Measurements from ENCODE around the gene PLA2G4C. TPM values are rescaled to one million over a fixed set of nuclear protein-coding genes. Genes with fewer than 3 reads are reported as not detected.

PLA2G4C gene
- total RNA-seq, 2 donors from 2014 or later: 13.7 to 23.9 TPM

- DNase-seq (no peak), ATAC-seq (replicated peaks in 1 of 2) (no peak)
- Mint-ChIP-seq H3K27ac (no peak overlapping the region), H3K4me3 (no peak overlapping the region), H3K27me3 (ENCODE audit: low read depth) (peaks cover 17% of the 10 kb centered on the region), H3K4me1 (ENCODE audit: low read depth) (peaks cover 4% of the 10 kb centered on the region), H3K9me3 (no peaks in the 10 kb centered on the region), H3K36me3 (ENCODE audit: insufficient read depth in 2 of 2) (peaks cover 0 to 1% of the 10 kb centered on the region in 2 donors)
Measured at GRCh38 chr19:48061401-48062344, 48.9 kb downstream of the PLA2G4C start.

DNA sequence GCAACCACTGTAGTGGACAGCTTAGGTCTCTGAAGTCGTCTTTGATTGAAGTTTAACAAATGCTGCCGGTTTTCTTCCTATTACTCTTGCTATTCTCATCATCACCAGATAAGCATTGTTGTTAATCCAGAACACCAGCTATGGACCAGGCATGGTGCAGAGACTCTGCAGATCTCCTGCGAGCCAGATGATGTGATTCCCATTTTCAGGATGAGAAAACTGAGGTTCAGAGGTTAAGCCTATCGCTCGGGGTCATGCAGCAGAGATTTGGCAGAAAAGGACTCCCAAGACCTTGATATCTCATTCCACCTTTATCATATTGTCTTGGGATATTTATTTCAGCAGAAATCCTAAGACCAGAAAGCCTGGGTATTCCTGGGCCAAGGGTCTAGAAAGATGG lies 50.2 kb downstream of the PLA2G4C start:
- no peak for DNase-seq
- Mint-ChIP-seq H3K27ac (no peak overlapping the region), H3K27me3 (ENCODE audit: low read depth) (peaks cover 17% of the 10 kb centered on the region), H3K4me3 (no peak overlapping the region), H3K36me3 (ENCODE audit: insufficient read depth in 2 of 2) (peaks cover 0 to 1% of the 10 kb centered on the region in 2 donors), H3K9me3 (no peaks in the 10 kb centered on the region), H3K4me1 (ENCODE audit: low read depth) (peaks cover 4% of the 10 kb centered on the region)
- no peak for ATAC-seq (replicated peaks in 1 of 2)

DNA sequence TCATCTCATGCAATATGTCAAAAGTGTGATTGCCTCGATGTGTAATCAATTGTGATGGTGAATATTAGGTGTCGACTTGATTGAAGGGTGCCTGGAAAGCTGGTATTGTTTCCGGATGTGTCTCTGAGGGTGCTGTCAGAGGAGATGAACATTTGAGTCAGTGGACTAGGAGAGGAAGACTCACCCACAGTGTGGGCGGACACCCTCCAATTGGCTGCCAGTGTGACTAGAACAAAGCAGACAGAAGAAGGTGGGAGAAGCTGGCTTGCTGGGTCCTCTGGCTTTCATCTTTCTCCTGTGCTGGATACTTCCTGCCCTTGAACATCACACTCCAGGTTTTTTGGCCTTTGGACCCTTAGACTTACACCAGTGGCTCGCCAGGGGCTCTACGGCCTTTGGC lies 51.3 kb downstream of the PLA2G4C start:
- H3K9me3 Mint-ChIP-seq: no peaks in the 10 kb centered on the region
- DNase-seq (no peak), ATAC-seq (replicated peaks in 1 of 2) (no peak)
- H3K27me3 Mint-ChIP-seq (ENCODE audit: low read depth): peaks cover 17% of the 10 kb centered on the region
- H3K4me1 Mint-ChIP-seq (ENCODE audit: low read depth): peaks cover 4% of the 10 kb centered on the region
- peaks cover 1 to 2% of the 10 kb centered on the region in 2 donors for H3K36me3 Mint-ChIP-seq (ENCODE audit: insufficient read depth in 2 of 2)
- H3K4me3 Mint-ChIP-seq: no peak overlapping the region
- H3K27ac Mint-ChIP-seq: no peak overlapping the region

DNA sequence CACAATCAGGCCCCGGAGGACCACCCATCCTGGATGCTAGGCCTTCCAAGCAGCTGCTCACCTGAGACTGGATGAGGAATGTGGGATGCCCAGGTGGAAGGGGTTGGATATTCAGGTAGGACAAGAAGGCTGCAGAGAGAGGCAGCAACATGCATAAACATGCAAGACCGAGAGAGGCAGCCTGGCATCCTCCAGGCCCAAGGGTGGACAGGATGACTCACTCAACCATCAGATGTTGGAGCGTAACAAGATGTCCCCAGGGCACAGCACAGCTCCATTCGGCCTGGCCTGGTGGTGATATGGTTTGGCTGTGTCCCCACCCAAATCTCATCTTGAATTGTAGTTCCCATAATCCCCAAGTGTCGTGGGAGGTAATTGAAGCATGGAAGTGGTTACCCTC lies 56.8 kb downstream of the PLA2G4C start:
- Mint-ChIP-seq H3K36me3 (ENCODE audit: insufficient read depth in 2 of 2) (peaks cover 2% of the 10 kb centered on the region in 2 donors), H3K27me3 (ENCODE audit: low read depth) (peaks cover 7% of the 10 kb centered on the region), H3K27ac (no peak overlapping the region), H3K9me3 (peaks cover 0 to 2% of the 10 kb centered on the region in 2 donors), H3K4me3 (no peak overlapping the region), H3K4me1 (ENCODE audit: low read depth) (no peaks in the 10 kb centered on the region)
- ATAC-seq (replicated peaks in 1 of 2) (no peak), DNase-seq (no peak)

- H3K27me3 Mint-ChIP-seq (ENCODE audit: low read depth): peaks cover 7% of the 10 kb centered on the region
- no peak overlapping the region for H3K4me3 Mint-ChIP-seq
- peaks cover 2% of the 10 kb centered on the region in 2 donors for H3K36me3 Mint-ChIP-seq (ENCODE audit: insufficient read depth in 2 of 2)
- no peaks in the 10 kb centered on the region for H3K4me1 Mint-ChIP-seq (ENCODE audit: low read depth)
- H3K9me3 Mint-ChIP-seq: peaks cover 0 to 2% of the 10 kb centered on the region in 2 donors
- no peak for ATAC-seq (replicated peaks in 1 of 2)
- no peak for DNase-seq
- no peak overlapping the region for H3K27ac Mint-ChIP-seq
Measured at GRCh38 chr19:48053076-48053475, 57.5 kb downstream of the PLA2G4C start.

- Mint-ChIP-seq H3K27me3 (ENCODE audit: low read depth) (peaks cover 7% of the 10 kb centered on the region), H3K27ac (no peak overlapping the region), H3K4me3 (no peak overlapping the region), H3K36me3 (ENCODE audit: insufficient read depth in 2 of 2) (peaks cover 2% of the 10 kb centered on the region in 2 donors), H3K4me1 (ENCODE audit: low read depth) (no peaks in the 10 kb centered on the region), H3K9me3 (peaks cover 0 to 2% of the 10 kb centered on the region in 2 donors)
- ATAC-seq (replicated peaks in 1 of 2): no peak
- DNase-seq: no peak
Measured at GRCh38 chr19:48051335-48052033, 59.1 kb downstream of the PLA2G4C start.

- H3K4me1 Mint-ChIP-seq (ENCODE audit: low read depth): no peaks in the 10 kb centered on the region
- peaks cover 4 to 5% of the 10 kb centered on the region in 2 donors for H3K9me3 Mint-ChIP-seq
- H3K27ac Mint-ChIP-seq: no peak overlapping the region
- DNase-seq: no peak
- H3K4me3 Mint-ChIP-seq: no peak overlapping the region
- no peak for ATAC-seq (replicated peaks in 1 of 2)
- no peaks in the 10 kb centered on the region for H3K36me3 Mint-ChIP-seq (ENCODE audit: insufficient read depth in 2 of 2)
- H3K27me3 Mint-ChIP-seq (ENCODE audit: low read depth): peaks cover 35% of the 10 kb centered on the region
Measured at GRCh38 chr19:48044561-48044960, 66.1 kb downstream of the PLA2G4C start.

GRCh38 chr19:48043675-48044258 lies 66.8 kb downstream of the PLA2G4C start, which contains the start of gene CABP5:
Gene CABP5, minus strand, starts transcription at chr19:48044079. Its CDS starts 157 bp downstream, at chr19:48043922.
- H3K27ac Mint-ChIP-seq: no peak within 1 kb of the TSS
- ATAC-seq (replicated peaks in 1 of 2) (no peak), DNase-seq (no peak)
- peaks cover 35% of the 10 kb centered on the region for H3K27me3 Mint-ChIP-seq (ENCODE audit: low read depth)
- no peak within 1 kb of the TSS for H3K4me3 Mint-ChIP-seq
- H3K4me1 Mint-ChIP-seq (ENCODE audit: low read depth): no peaks in the 10 kb centered on the region
- peaks cover 0 to 3% of the 10 kb centered on the region in 2 donors for H3K36me3 Mint-ChIP-seq (ENCODE audit: insufficient read depth in 2 of 2)
- H3K9me3 Mint-ChIP-seq: peaks cover 4 to 5% of the 10 kb centered on the region in 2 donors

DNA sequence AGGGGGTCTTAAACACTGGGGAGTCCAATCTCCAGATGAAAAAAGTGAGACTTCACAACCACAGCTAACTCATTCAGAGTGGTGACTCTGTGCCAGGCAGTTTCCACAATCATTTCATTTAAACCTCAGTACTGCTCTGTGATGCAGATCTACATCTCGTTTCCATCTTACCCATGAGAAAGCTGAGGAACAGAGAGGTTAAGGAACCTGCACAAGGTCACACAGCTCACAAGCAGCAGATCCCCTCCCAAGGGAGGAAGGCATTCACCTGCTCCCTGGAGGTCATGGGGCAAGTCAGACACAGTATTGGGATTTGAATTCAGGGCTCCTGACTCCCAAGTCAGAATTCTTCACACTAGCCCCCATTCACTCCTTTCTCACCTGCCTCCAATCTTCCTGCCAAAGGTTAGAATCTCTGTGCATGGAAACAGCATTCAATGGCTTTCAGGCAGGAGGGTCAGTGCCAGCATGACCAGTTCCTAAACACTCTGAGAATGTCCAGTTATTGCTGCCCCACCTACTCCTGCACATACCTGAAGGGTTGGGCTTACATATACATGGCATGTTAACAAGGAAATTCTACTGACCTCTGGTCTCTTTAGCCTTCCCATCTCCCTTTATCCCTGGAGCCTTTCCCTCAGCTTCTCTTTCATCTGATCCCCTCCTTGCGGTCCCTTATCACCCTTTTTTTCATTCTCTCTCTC lies 68.6 kb downstream of the PLA2G4C start:
- H3K27ac Mint-ChIP-seq: no peak overlapping the region
- no peak overlapping the region for H3K4me3 Mint-ChIP-seq
- H3K9me3 Mint-ChIP-seq: peaks cover 4 to 5% of the 10 kb centered on the region in 2 donors
- DNase-seq: no peak
- H3K4me1 Mint-ChIP-seq (ENCODE audit: low read depth): no peaks in the 10 kb centered on the region
- H3K36me3 Mint-ChIP-seq (ENCODE audit: insufficient read depth in 2 of 2): peaks cover 0 to 3% of the 10 kb centered on the region in 2 donors
- no peak for ATAC-seq (replicated peaks in 1 of 2)
- H3K27me3 Mint-ChIP-seq (ENCODE audit: low read depth): peaks cover 35% of the 10 kb centered on the region

DNA sequence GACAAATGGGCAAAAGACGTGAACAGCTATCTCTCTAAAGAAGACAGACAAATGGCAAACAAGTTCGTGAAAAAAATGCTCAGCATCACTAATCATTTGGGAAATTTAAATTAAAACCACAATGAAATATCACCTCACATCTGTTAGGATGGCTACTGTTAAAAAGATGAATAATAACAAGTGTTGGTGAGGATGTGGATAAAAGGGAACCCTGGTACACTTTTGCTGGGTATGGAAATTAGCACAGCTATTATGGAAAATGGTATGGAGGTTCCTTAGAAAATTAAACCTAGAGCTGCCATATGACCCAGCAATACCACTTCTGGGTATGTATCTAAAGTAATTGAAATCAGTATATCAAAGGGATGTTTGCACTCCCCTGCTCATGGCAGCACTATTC lies 73.9 kb downstream of the PLA2G4C start:
- H3K27me3 Mint-ChIP-seq (ENCODE audit: low read depth): peaks cover 20% of the 10 kb centered on the region
- no peaks in the 10 kb centered on the region for H3K4me1 Mint-ChIP-seq (ENCODE audit: low read depth)
- H3K36me3 Mint-ChIP-seq (ENCODE audit: insufficient read depth in 2 of 2): peaks cover 0 to 6% of the 10 kb centered on the region in 2 donors
- DNase-seq (no peak), ATAC-seq (replicated peaks in 1 of 2) (no peak)
- H3K4me3 Mint-ChIP-seq: no peak overlapping the region
- peaks cover 0 to 4% of the 10 kb centered on the region in 2 donors for H3K9me3 Mint-ChIP-seq
- H3K27ac Mint-ChIP-seq: no peak overlapping the region

DNA sequence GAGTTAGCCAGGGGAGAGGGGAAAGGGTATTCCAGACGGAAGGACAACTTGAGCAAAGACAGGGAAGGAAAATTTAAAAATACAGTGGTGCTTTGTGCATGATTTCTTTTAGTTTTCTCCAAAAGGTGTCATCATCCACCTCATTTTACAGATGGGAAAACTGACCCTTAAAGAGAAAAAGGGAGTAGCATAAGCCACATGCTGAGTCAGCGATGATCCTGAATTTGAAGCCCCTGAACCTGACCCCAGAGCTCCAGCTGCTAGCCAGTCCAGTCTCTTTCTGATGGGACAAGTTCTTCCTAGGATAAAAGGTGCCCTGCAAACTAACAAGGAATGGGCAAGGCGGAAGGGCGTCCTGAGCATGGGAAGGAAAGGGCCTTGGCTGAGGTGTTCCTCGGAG lies 77.0 kb downstream of the PLA2G4C start:
- no peak for ATAC-seq (replicated peaks in 1 of 2)
- Mint-ChIP-seq H3K4me1 (ENCODE audit: low read depth) (no peaks in the 10 kb centered on the region), H3K27me3 (ENCODE audit: low read depth) (no peaks in the 10 kb centered on the region), H3K9me3 (peaks cover 0 to 4% of the 10 kb centered on the region in 2 donors), H3K36me3 (ENCODE audit: insufficient read depth in 2 of 2) (peaks cover 0 to 3% of the 10 kb centered on the region in 2 donors), H3K27ac (no peak overlapping the region), H3K4me3 (no peak overlapping the region)
- no peak for DNase-seq

- ATAC-seq (replicated peaks in 1 of 2): no peak
- no peak overlapping the region for H3K4me3 Mint-ChIP-seq
- no peaks in the 10 kb centered on the region for H3K36me3 Mint-ChIP-seq (ENCODE audit: insufficient read depth in 2 of 2)
- no peak overlapping the region for H3K27ac Mint-ChIP-seq
- no peaks in the 10 kb centered on the region for H3K4me1 Mint-ChIP-seq (ENCODE audit: low read depth)
- H3K27me3 Mint-ChIP-seq (ENCODE audit: low read depth): peaks cover 25% of the 10 kb centered on the region
- no peaks in the 10 kb centered on the region for H3K9me3 Mint-ChIP-seq
- no peak for DNase-seq
Measured at GRCh38 chr19:48030073-48030472, 80.5 kb downstream of the PLA2G4C start.
